Naive thymus-derived CD4-positive, alpha-beta T cell (primary cell): ENCODE measurements around the gene TFPI. TPM values are rescaled to one million over a fixed set of nuclear protein-coding genes. Genes with fewer than 3 reads are reported as not detected.
"Not testable (repeated sequence)": the region's sequence is repeated elsewhere in the genome, so short reads cannot be mapped to it uniquely, and the experiment has no call there.

ENCODE experiments used
- ATAC-seq: fragments of 150-1000 bp; cut with Tn5 transposase; 2 replicates; pipeline ENCODE4 v1.10.0; 2021; ENCODE audit warnings: mild to moderate bottlenecking, moderate library complexity
- CTCF ChIA-PET: fragments of 350-600 bp; sonication (Branson Sonifier 250); formaldehyde crosslinking; loops from one replicate; lab custom pipeline; 2021; ENCODE audit warnings: antibody characterized with exemption; lab: Charles Lee
- POLR2A ChIA-PET: fragments of 350-600 bp; sonication (Branson Sonifier 250); formaldehyde crosslinking; loops from one replicate; lab custom pipeline; 2021; ENCODE audit warnings: antibody characterized with exemption, inconsistent platforms; lab: Charles Lee
- DNase-seq, 9 donors: peaks; one replicate each; pipeline versions ENCODE4 v3.0.0 to v3.0.0-alpha.2; 2020 to 2022; ENCODE audit warnings: mixed read lengths in 1 of 9
- H3K27ac ChIP-seq: one replicate; pipeline ENCODE4 v1.7.0; 2013; ENCODE audit warnings: mild to moderate bottlenecking, low read depth, low read length, moderate library complexity
- H3K27me3 ChIP-seq, 2 donors: one replicate each; pipeline ENCODE4 v1.7.0; 2013; ENCODE audit warnings: low read length in 2 of 2, mild to moderate bottlenecking in 2 of 2, moderate library complexity in 2 of 2; ENCODE audit not compliant: control insufficient read depth in 2 of 2, insufficient read depth in 2 of 2
- H3K36me3 ChIP-seq, 3 experiments: 1 replicate in 2 of 3; 2 replicates in 1 of 3; pipeline ENCODE4 v1.7.0; 2013; ENCODE audit warnings: low read length in 3 of 3, mild to moderate bottlenecking in 3 of 3, moderate library complexity in 1 of 3; ENCODE audit not compliant: insufficient read depth in 3 of 3, control insufficient read depth in 2 of 3
- H3K4me1 ChIP-seq, 2 donors: one replicate each; pipeline ENCODE4 v1.7.0; 2013; ENCODE audit warnings: low read length in 2 of 2, mild to moderate bottlenecking in 2 of 2, moderate library complexity in 1 of 2; ENCODE audit not compliant: control insufficient read depth in 2 of 2, insufficient read depth in 2 of 2
- H3K4me3 ChIP-seq: 2 replicates; pipeline ENCODE4 v1.7.0; 2013; ENCODE audit warnings: mild to moderate bottlenecking, low read length
- H3K9me3 ChIP-seq, 3 experiments: 1 replicate in 2 of 3; 2 replicates in 1 of 3; pipeline ENCODE4 v1.7.0; 2013; ENCODE audit warnings: low read length in 3 of 3; ENCODE audit not compliant: control insufficient read depth in 2 of 3
- H3K27ac Mint-ChIP-seq, 9 donors: one replicate each; pipeline ENCODE4 v1.8.0; 2020 to 2022; ENCODE audit warnings: mixed read lengths in 9 of 9, mild to moderate bottlenecking in 8 of 9, moderate library complexity in 5 of 9, inconsistent platforms in 2 of 9
- H3K27me3 Mint-ChIP-seq, 5 donors: one replicate each; pipeline ENCODE4 v1.8.0; 2021 to 2022; ENCODE audit warnings: mixed read lengths in 5 of 5, mild to moderate bottlenecking in 1 of 5
- H3K36me3 Mint-ChIP-seq, 5 donors: one replicate each; pipeline ENCODE4 v1.8.0; 2020 to 2022; ENCODE audit warnings: mixed read lengths in 5 of 5, mild to moderate bottlenecking in 3 of 5, inconsistent platforms in 1 of 5
- H3K4me1 Mint-ChIP-seq, 7 donors: one replicate each; pipeline ENCODE4 v1.8.0; 2020 to 2022; ENCODE audit warnings: mixed read lengths in 7 of 7, mild to moderate bottlenecking in 3 of 7, inconsistent platforms in 1 of 7
- H3K4me3 Mint-ChIP-seq, 10 donors: one replicate each; pipeline ENCODE4 v1.8.0; 2020 to 2022; ENCODE audit warnings: mild to moderate bottlenecking in 10 of 10, mixed read lengths in 10 of 10, moderate library complexity in 6 of 10, inconsistent platforms in 2 of 10
- H3K9me3 Mint-ChIP-seq, 11 donors: one replicate each; pipeline ENCODE4 v1.8.0; 2020 to 2022; ENCODE audit warnings: mixed read lengths in 11 of 11, mild to moderate bottlenecking in 4 of 11, inconsistent platforms in 1 of 11, moderate library complexity in 1 of 11
- intact Hi-C, 2 donors: fragments of 100-400 bp; cut with micrococcal nuclease; formaldehyde crosslinking; loops; one replicate each; pipeline ENCODE4 v1.15.1; 2023
- polyA plus RNA-seq, 2 donors: library from polyadenylated mRNA; unstranded; fragments of 300-500 nt; fragmentation: Illumina TruSeq; gene quantifications; one replicate each; pipeline ENCODE4 v1.2.3, GENCODE V29; 2021
- total RNA-seq, 6 experiments: library from RNA in 5 of 6; stranded (reverse) in 5 of 6; gene quantifications; 1 replicate in 5 of 6; 2 replicates in 1 of 6; pipeline ENCODE4 v1.2.3 and lab custom pipeline; 2021 to 2026

The TFPI gene
- total and polyA plus RNA-seq, 7 experiments from 2014 or later = 0.15 to 1.2 (median 0.56) TPM; not detected in 4

DNA sequence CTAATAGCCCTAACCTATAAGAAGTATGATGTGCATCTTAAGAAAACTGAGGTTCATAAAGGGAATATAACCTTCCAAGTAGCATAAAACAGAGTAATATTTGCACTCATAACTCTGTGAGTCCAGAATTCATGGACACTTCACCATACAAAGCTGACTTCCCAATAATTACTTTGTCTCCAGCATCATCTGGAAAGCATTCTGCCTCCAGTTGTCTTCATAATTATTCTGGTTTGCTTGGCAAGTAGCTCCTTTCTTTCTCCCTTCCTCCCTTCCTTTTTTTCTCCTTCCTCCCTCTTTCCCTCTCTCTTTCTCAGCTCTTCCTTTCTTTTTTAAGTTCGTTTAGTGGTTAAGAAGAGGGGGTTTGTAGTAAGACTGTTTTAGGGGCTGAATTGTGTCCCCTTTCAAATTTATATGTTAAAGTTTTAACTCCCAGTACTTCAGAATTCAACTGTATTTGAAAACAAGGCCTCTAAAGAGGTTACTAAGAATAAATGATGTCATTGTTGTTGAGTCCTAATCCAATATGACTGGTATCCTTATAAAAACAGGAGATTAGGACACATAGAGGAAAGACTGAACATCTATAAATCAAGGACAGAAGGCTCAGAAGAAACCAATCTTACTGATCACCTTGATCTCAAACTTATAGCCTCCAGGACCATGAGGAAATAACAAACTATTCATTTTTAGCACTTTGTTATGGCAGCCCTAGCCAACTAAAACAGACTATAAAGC lies 28.9 kb downstream of the TFPI start:
- Mint-ChIP-seq H3K27ac (no peak overlapping the region), H3K4me1 (peaks cover 0 to 2% (median 0%) of the 10 kb centered on the region in 7 donors), H3K9me3 (no peaks in the 10 kb centered on the region), H3K4me3 (no peak overlapping the region), H3K27me3 (peaks cover 0 to 10% (median 0%) of the 10 kb centered on the region in 5 donors), H3K36me3 (no peaks in the 10 kb centered on the region)
- no peak for ATAC-seq
- ChIA-PET POLR2A (no interaction called here), CTCF (no interaction called here)
- Histone ChIP-seq H3K27ac (no peak overlapping the region), H3K27me3 (no peaks in the 10 kb centered on the region), H3K9me3 (no peaks in the 10 kb centered on the region), H3K4me1 (no peaks in the 10 kb centered on the region), H3K36me3 (no peaks in the 10 kb centered on the region), H3K4me3 (no peak overlapping the region)
- intact Hi-C loops = no loop called here
- no peak for DNase-seq

DNA sequence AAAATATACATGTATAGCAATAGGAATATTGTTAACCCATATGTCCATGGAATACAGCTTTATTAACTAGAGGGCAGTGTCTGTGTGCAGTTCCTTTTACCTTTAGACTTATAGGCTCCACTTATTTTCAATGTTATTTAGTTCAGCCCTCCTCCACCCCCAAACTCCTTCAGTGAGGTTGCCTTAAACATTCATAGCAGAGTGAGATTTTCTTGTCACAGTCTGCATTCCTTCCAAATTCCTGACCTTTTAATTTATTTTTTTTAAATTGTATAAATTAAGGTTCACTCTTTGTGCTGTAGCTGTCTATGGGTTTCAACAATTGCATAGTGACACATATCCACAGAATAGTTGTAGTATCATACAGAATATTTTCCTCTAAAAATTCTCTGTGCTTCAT lies 30.9 kb downstream of the TFPI start:
- Histone ChIP-seq H3K4me1 (no peaks in the 10 kb centered on the region), H3K27ac (no peak overlapping the region), H3K27me3 (no peaks in the 10 kb centered on the region), H3K9me3 (no peaks in the 10 kb centered on the region), H3K4me3 (no peak overlapping the region), H3K36me3 (no peaks in the 10 kb centered on the region)
- Mint-ChIP-seq H3K36me3 (no peaks in the 10 kb centered on the region), H3K9me3 (peaks cover 0 to 6% (median 0%) of the 10 kb centered on the region in 11 donors), H3K4me3 (no peak overlapping the region), H3K4me1 (peaks cover 0 to 2% (median 0%) of the 10 kb centered on the region in 7 donors), H3K27me3 (peaks cover 0 to 10% (median 0%) of the 10 kb centered on the region in 5 donors), H3K27ac (no peak overlapping the region)
- intact Hi-C loops = no loop called here
- CTCF ChIA-PET = no interaction called here
- DNase-seq (no peak), ATAC-seq (no peak)
- POLR2A ChIA-PET = no interaction called here

DNA sequence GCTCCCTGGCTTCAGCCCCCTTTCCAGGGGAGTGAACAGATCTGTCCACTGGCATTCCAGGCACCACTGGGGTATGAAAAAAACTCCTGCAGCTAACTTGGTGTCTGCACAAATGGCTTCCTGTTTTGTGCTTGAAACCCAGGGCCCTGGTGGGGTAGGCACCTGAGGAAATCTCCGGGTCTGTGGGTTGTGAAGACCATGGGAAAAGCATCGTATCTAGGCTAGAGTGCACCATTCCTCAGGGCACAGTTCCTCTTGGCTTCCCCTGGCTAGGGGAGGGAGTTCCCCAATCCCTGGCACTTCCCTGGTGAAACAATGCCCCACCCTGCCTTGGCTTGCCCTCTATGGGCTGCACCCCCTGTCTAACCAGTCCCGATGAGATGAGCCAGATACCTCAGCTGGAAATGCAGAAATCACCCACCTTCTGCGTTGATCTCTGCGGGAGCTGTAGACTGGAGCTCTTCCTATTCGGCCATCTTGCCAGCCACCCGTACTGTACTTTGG lies 34.1 kb downstream of the TFPI start:
- Mint-ChIP-seq H3K4me3 (no peak overlapping the region), H3K9me3 (peaks cover 2 to 17% (median 8%) of the 10 kb centered on the region in 11 donors), H3K4me1 (no peaks in the 10 kb centered on the region), H3K36me3 (peaks cover 0 to 4% (median 0%) of the 10 kb centered on the region in 5 donors), H3K27me3 (peaks cover 0 to 5% (median 0%) of the 10 kb centered on the region in 5 donors), H3K27ac (no peak overlapping the region)
- POLR2A ChIA-PET = no interaction called here
- Histone ChIP-seq H3K9me3 (no peaks in the 10 kb centered on the region), H3K27ac (no peak overlapping the region), H3K36me3 (no peaks in the 10 kb centered on the region), H3K4me3 (no peak overlapping the region), H3K4me1 (no peaks in the 10 kb centered on the region), H3K27me3 (no peaks in the 10 kb centered on the region)
- intact Hi-C loops = no loop called here
- DNase-seq (no peak), ATAC-seq (no peak)
- CTCF ChIA-PET = no interaction called here

GRCh38 chr2:187519419-187520120 lies 34.7 kb downstream of the TFPI start:
- peaks cover 2 to 17% (median 8%) of the 10 kb centered on the region in 11 donors for H3K9me3 Mint-ChIP-seq
- no peak overlapping the region for H3K4me3 Mint-ChIP-seq
- H3K27me3 Mint-ChIP-seq = peaks cover 0 to 5% (median 0%) of the 10 kb centered on the region in 5 donors
- Histone ChIP-seq H3K27me3 (no peaks in the 10 kb centered on the region), H3K9me3 (no peaks in the 10 kb centered on the region), H3K4me1 (no peaks in the 10 kb centered on the region), H3K27ac (no peak overlapping the region), H3K36me3 (no peaks in the 10 kb centered on the region), H3K4me3 (no peak overlapping the region)
- DNase-seq (no peak), ATAC-seq (no peak)
- ChIA-PET CTCF (no interaction called here), POLR2A (no interaction called here)
- H3K36me3 Mint-ChIP-seq = peaks cover 0 to 4% (median 0%) of the 10 kb centered on the region in 5 donors
- no peak overlapping the region for H3K27ac Mint-ChIP-seq
- intact Hi-C loops = no loop called here
- no peaks in the 10 kb centered on the region for H3K4me1 Mint-ChIP-seq

GRCh38 chr2:187517750-187518361 lies 36.4 kb downstream of the TFPI start:
- CTCF ChIA-PET, H3K27ac Mint-ChIP-seq, H3K27me3 Mint-ChIP-seq, DNase-seq, POLR2A ChIA-PET, H3K4me1 ChIP-seq, H3K36me3 Mint-ChIP-seq, H3K4me1 Mint-ChIP-seq, H3K4me3 ChIP-seq, H3K9me3 ChIP-seq, intact Hi-C loops, H3K27ac ChIP-seq, H3K27me3 ChIP-seq, ATAC-seq, H3K36me3 ChIP-seq, H3K4me3 Mint-ChIP-seq: not testable (repeated sequence)
- peaks cover 2 to 17% (median 8%) of the 10 kb centered on the region in 11 donors for H3K9me3 Mint-ChIP-seq

GRCh38 chr2:187516630-187517510 lies 37.4 kb downstream of the TFPI start:
- H3K4me3 Mint-ChIP-seq, ATAC-seq, H3K4me1 ChIP-seq, H3K36me3 Mint-ChIP-seq, H3K9me3 ChIP-seq, POLR2A ChIA-PET, H3K27ac ChIP-seq, H3K4me1 Mint-ChIP-seq, H3K27ac Mint-ChIP-seq, intact Hi-C loops, CTCF ChIA-PET, DNase-seq, H3K27me3 Mint-ChIP-seq, H3K36me3 ChIP-seq, H3K4me3 ChIP-seq, H3K27me3 ChIP-seq: not testable (repeated sequence)
- H3K9me3 Mint-ChIP-seq = peaks cover 2 to 17% (median 8%) of the 10 kb centered on the region in 11 donors
